ENCODE measurements around the gene RND2.
"Not testable (repeated sequence)": the region's sequence is repeated elsewhere in the genome, so short reads cannot be mapped to it uniquely, and the experiment has no call there.

RND2 gene

GRCh38 chr17:43024407-43025289 is at the start of gene RND2:
TSS of gene RND2 (plus strand) at chr17:43025231. CDS start at chr17:43025348, 117 bp downstream.
- peak; percentile 88 for DNase-seq

GRCh38 chr17:42975265-42975664 is 49.8 kb upstream of the RND2 start:
- no peak for DNase-seq

GRCh38 chr17:42975701-42976100 is 49.3 kb upstream of the RND2 start:
- not testable (repeated sequence) for DNase-seq

- peak; percentile 78 for DNase-seq
These were observed 45.3 kb upstream of the RND2 start, which contains the start of gene PTGES3L for GRCh38 chr17:42979511-42980273. TSS of gene PTGES3L (minus strand) at chr17:42980080. CDS start at chr17:42980053, 27 bp downstream.

- DNase-seq = peak; percentile 81
These were observed 44.7 kb upstream of the RND2 start, which contains the start of gene RUNDC1 for GRCh38 chr17:42980274-42980765. TSS of gene RUNDC1 (plus strand) at chr17:42980565. CDS start at chr17:42980577, 12 bp downstream.

GRCh38 chr17:42980766-42981397 is 44.1 kb upstream of the RND2 start:
- peak; percentile 15 for DNase-seq

- DNase-seq = no peak
These were observed 42.8 kb upstream of the RND2 start for GRCh38 chr17:42982266-42982665.

- DNase-seq = no peak
These were observed 39.8 kb upstream of the RND2 start for GRCh38 chr17:42985225-42985624.

GRCh38 chr17:42989141-42989540 is 35.9 kb upstream of the RND2 start:
- no peak for DNase-seq

GRCh38 chr17:42989726-42990652 is 35.0 kb upstream of the RND2 start:
- DNase-seq = no peak

- DNase-seq = no peak
These were observed 33.6 kb upstream of the RND2 start for GRCh38 chr17:42991471-42991870.

- no peak for DNase-seq
These were observed 32.2 kb upstream of the RND2 start for GRCh38 chr17:42992872-42993271.

GRCh38 chr17:42993913-42994312 is 31.1 kb upstream of the RND2 start:
- not testable (repeated sequence) for DNase-seq

- no peak for DNase-seq
These were observed 27.5 kb upstream of the RND2 start for GRCh38 chr17:42997390-42997983.

- DNase-seq = peak; percentile 99
These were observed 26.8 kb upstream of the RND2 start, which contains the start of gene RPL27 for GRCh38 chr17:42997984-42998938. TSS of gene RPL27 (plus strand) at chr17:42998419. CDS start at chr17:42998751, 332 bp downstream.

GRCh38 chr17:42999003-42999525 is 26.0 kb upstream of the RND2 start:
- DNase-seq = no peak

- not testable (repeated sequence) for DNase-seq
These were observed 24.1 kb upstream of the RND2 start for GRCh38 chr17:43000894-43001293.

GRCh38 chr17:43003542-43004172 is 21.4 kb upstream of the RND2 start:
- no peak for DNase-seq

Measured in NCI-H2227 treated with DMSO at 0.1 percent for 48 hours (cell line).